Dendritic cell treated with granulocyte-macrophage colony-stimulating factor and Interleukin-4, amounts not matched to agents 40 ng/mL and 50 ng/mL, for 4 days (primary cell): ENCODE results near the gene FBLN1.
"Not testable (repeated sequence)": the region's sequence is repeated elsewhere in the genome, so short reads cannot be mapped to it uniquely, and the experiment has no call there.

Experiments
- H3K27ac Mint-ChIP-seq: one replicate; pipeline ENCODE4 v1.8.0; 2022; ENCODE audit warnings: mild to moderate bottlenecking, mixed read lengths
- H3K27me3 Mint-ChIP-seq: one replicate; pipeline ENCODE4 v1.8.0; 2022; ENCODE audit warnings: mild to moderate bottlenecking, mixed read lengths
- H3K36me3 Mint-ChIP-seq: one replicate; pipeline ENCODE4 v1.8.0; 2022; ENCODE audit warnings: low read depth, mixed read lengths
- H3K4me1 Mint-ChIP-seq: one replicate; pipeline ENCODE4 v1.8.0; 2022; ENCODE audit warnings: low read depth, mixed read lengths
- H3K4me3 Mint-ChIP-seq: one replicate; pipeline ENCODE4 v1.8.0; 2022; ENCODE audit warnings: mild to moderate bottlenecking, moderate library complexity, mixed read lengths
- H3K9me3 Mint-ChIP-seq: one replicate; pipeline ENCODE4 v1.8.0; 2022; ENCODE audit warnings: mixed read lengths
- intact Hi-C: fragments of 100-400 bp; cut with micrococcal nuclease; formaldehyde crosslinking; loops from one replicate; pipeline ENCODE4 v1.15.0; 2022

Gene FBLN1

GRCh38 chr22:45483918-45484499, 18.7 kb upstream of the FBLN1 start:
- H3K27me3 Mint-ChIP-seq, result peaks cover 15% of the 10 kb centered on the region
- H3K4me1 Mint-ChIP-seq, result no peaks in the 10 kb centered on the region
- no peak overlapping the region for H3K27ac Mint-ChIP-seq
- H3K9me3 Mint-ChIP-seq, result peaks cover 29% of the 10 kb centered on the region
- intact Hi-C loops, result no loop called here
- no peak overlapping the region for H3K4me3 Mint-ChIP-seq
- no peaks in the 10 kb centered on the region for H3K36me3 Mint-ChIP-seq

- no peaks in the 10 kb centered on the region for H3K36me3 Mint-ChIP-seq
- intact Hi-C loops, result no loop called here
- H3K27me3 Mint-ChIP-seq, result peaks cover 20% of the 10 kb centered on the region
- H3K9me3 Mint-ChIP-seq, result peaks cover 31% of the 10 kb centered on the region
- H3K4me1 Mint-ChIP-seq, result no peaks in the 10 kb centered on the region
- H3K27ac Mint-ChIP-seq, result no peak overlapping the region
- H3K4me3 Mint-ChIP-seq, result no peak overlapping the region
Measured at GRCh38 chr22:45484742-45485141, 17.9 kb upstream of the FBLN1 start.

DNA sequence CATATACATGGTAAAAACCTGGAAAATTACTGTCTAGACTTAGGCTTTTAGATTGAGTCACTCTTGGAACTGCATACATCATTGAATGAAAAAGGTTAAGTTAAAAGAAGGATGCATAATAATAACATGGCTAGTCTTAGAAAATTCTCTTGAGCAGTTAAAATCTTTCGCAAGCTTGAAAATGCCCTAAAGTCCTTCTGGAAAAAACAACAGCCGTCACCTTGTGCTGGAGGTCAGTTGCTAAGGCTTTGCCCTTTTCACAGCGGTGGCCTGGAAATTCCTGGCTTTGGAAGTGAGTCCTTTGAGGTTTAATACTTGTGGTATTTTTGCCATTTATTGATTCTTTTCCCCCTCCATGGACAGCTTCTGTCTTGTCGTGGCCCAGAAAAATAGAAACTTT, 17.4 kb upstream of the FBLN1 start:
- Mint-ChIP-seq H3K27me3 (peaks cover 23% of the 10 kb centered on the region), H3K4me1 (no peaks in the 10 kb centered on the region), H3K9me3 (peaks cover 28% of the 10 kb centered on the region), H3K27ac (no peak overlapping the region), H3K36me3 (no peaks in the 10 kb centered on the region), H3K4me3 (no peak overlapping the region)
- intact Hi-C loops, result no loop called here

DNA sequence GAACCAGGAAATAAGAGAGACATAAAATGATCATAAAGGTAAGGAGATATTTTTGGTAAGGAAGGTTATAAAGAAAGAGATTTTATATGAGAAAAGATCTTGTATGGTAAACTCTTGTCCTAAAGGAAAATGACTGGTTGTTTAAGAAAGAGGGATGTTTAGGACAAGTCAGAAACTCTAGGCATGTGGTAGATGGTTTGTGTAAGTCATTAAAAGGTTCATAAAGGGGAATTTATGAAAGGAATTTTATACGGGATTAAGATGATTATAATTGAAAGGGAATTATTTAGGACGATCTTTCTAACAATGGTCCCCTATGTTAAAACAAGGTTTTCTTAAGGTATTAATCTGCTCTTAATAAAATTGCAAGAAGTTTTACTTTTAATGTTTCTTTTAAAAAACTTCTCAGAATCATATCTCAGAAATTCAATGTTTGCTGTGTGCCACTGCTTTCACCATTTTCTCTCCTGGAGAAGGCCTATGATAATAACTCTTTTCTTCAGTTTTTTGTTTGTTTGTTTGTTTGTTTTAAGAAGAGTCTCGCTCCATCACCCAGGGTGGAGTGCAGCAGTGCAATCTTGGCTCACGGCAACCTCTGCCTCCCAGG, 13.8 kb upstream of the FBLN1 start:
- intact Hi-C loops, result no loop called here
- Mint-ChIP-seq H3K4me1 (no peaks in the 10 kb centered on the region), H3K27ac (no peak overlapping the region), H3K4me3 (no peak overlapping the region), H3K9me3 (peaks cover 18% of the 10 kb centered on the region), H3K27me3 (peaks cover 32% of the 10 kb centered on the region), H3K36me3 (no peaks in the 10 kb centered on the region)

- peaks cover 18% of the 10 kb centered on the region for H3K9me3 Mint-ChIP-seq
- intact Hi-C loops, result no loop called here
- H3K4me1 Mint-ChIP-seq, result no peaks in the 10 kb centered on the region
- no peak overlapping the region for H3K27ac Mint-ChIP-seq
- no peak overlapping the region for H3K4me3 Mint-ChIP-seq
- no peaks in the 10 kb centered on the region for H3K36me3 Mint-ChIP-seq
- H3K27me3 Mint-ChIP-seq, result peaks cover 36% of the 10 kb centered on the region
Measured at GRCh38 chr22:45490836-45491235, 11.8 kb upstream of the FBLN1 start.

DNA sequence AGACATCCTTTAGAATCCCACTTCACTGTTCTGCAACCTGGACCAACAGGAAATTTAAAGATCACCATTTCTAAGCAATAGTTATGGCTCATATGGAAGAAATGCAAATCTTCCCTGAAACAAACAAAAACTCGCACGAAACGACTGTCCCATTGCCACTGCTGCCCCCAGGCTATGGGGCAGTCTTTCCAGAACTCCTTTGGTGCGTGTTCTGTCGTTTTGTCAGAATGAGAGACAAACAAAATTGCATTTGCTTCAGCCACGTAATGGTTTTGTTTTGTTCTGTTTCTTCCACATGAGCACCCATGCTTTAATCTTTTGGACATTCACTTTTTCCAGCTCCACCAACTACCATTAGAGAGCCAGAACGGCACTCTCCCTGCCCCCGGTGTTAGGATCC, 10.8 kb upstream of the FBLN1 start:
- intact Hi-C loops, result no loop called here
- Mint-ChIP-seq H3K9me3 (peaks cover 14% of the 10 kb centered on the region), H3K27ac (no peak overlapping the region), H3K4me1 (no peaks in the 10 kb centered on the region), H3K36me3 (no peaks in the 10 kb centered on the region), H3K4me3 (no peak overlapping the region), H3K27me3 (peaks cover 40% of the 10 kb centered on the region)

DNA sequence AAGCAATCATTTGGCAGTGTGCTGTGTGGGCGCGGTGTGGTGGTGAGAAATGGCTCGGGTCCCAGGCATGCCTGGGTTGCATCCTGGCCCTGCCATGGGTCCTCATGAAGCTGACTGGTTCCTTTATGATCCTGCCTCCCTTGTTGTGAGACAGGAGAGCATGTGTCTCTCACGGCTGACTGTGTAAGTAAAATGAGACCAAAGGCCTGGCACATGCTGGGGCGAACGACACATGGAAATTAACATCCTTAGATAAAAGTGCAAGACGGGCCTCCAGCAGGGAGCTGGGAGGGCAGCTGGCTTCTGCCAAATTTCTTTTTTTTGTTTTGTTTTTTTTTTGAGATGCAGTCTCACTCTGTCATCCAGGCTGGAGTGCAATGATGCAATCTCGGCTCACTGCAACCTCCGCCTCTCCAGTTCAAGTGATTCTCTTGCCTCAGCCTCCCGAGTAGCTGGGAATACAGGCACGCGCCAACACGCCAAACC, 9.4 kb upstream of the FBLN1 start:
- Mint-ChIP-seq H3K9me3 (peaks cover 9% of the 10 kb centered on the region), H3K4me1 (no peaks in the 10 kb centered on the region), H3K36me3 (no peaks in the 10 kb centered on the region), H3K27ac (no peak overlapping the region), H3K4me3 (no peak overlapping the region), H3K27me3 (peaks cover 44% of the 10 kb centered on the region)
- intact Hi-C loops, result no loop called here

GRCh38 chr22:45494306-45494705, 8.4 kb upstream of the FBLN1 start:
- H3K9me3 Mint-ChIP-seq, H3K27ac Mint-ChIP-seq, H3K36me3 Mint-ChIP-seq, intact Hi-C loops, H3K4me3 Mint-ChIP-seq, H3K4me1 Mint-ChIP-seq: not testable (repeated sequence)
- H3K27me3 Mint-ChIP-seq, result peaks cover 41% of the 10 kb centered on the region

GRCh38 chr22:45495616-45496015, 7.1 kb upstream of the FBLN1 start:
- intact Hi-C loops, H3K9me3 Mint-ChIP-seq, H3K36me3 Mint-ChIP-seq, H3K4me3 Mint-ChIP-seq, H3K4me1 Mint-ChIP-seq, H3K27ac Mint-ChIP-seq: not testable (repeated sequence)
- H3K27me3 Mint-ChIP-seq, result peaks cover 42% of the 10 kb centered on the region

GRCh38 chr22:45496451-45496941, 6.2 kb upstream of the FBLN1 start:
- peaks cover 45% of the 10 kb centered on the region for H3K27me3 Mint-ChIP-seq

DNA sequence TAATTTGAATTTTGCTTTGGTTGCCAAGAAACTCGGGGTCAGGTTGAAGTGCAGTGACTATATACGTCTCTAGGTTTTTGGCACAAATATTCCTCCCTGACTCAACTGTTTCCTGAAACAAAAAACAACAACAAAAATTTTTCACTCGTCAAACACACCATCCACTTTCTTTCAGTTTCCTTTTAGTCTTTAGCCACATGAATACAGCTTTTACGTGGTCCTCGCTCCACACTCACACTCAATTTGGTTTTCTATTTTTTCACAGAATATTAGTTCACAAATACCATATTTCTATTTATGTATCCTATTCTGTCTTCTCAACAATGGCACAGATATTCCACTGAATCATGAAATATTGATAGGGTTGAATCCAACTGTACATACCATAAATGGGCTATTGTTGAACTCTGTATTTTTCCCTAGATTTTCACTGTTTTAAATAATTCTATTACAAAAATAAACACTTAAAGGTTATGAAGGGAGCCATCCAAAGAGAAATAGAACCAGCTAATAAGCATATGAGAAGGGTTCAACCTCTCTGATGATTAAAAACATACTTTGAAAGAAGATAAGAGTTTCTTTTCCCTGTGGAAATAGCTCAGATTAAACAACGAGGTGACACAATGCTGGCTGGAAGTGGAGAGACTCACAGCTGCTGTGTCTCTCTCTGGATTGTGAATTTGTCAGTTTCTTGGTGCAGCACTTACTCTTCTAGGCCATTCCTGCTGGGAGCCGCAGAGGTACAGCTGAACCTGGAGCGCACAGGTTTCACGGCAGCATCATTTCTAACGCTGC, 5.1 kb upstream of the FBLN1 start:
- no peaks in the 10 kb centered on the region for H3K9me3 Mint-ChIP-seq
- intact Hi-C loops, result no loop called here
- H3K4me3 Mint-ChIP-seq, result no peak overlapping the region
- H3K36me3 Mint-ChIP-seq, result no peaks in the 10 kb centered on the region
- no peak overlapping the region for H3K27ac Mint-ChIP-seq
- peaks cover 49% of the 10 kb centered on the region for H3K27me3 Mint-ChIP-seq
- H3K4me1 Mint-ChIP-seq, result peaks cover 5% of the 10 kb centered on the region

More at GRCh38 chr22:45496451-45496941, 6.2 kb upstream of the FBLN1 start:
- H3K4me1 Mint-ChIP-seq, result peaks cover 5% of the 10 kb centered on the region
- H3K27ac Mint-ChIP-seq, result no peak overlapping the region
- intact Hi-C loops, result no loop called here
- H3K9me3 Mint-ChIP-seq, result no peaks in the 10 kb centered on the region
- H3K4me3 Mint-ChIP-seq, result no peak overlapping the region
- no peaks in the 10 kb centered on the region for H3K36me3 Mint-ChIP-seq

GRCh38 chr22:45499746-45500145, 2.9 kb upstream of the FBLN1 start:
- Mint-ChIP-seq H3K9me3 (no peaks in the 10 kb centered on the region), H3K36me3 (no peaks in the 10 kb centered on the region), H3K27me3 (peaks cover 64% of the 10 kb centered on the region), H3K4me1 (peaks cover 13% of the 10 kb centered on the region), H3K27ac (no peak overlapping the region), H3K4me3 (no peak overlapping the region)
- intact Hi-C loops, result no loop called here

DNA sequence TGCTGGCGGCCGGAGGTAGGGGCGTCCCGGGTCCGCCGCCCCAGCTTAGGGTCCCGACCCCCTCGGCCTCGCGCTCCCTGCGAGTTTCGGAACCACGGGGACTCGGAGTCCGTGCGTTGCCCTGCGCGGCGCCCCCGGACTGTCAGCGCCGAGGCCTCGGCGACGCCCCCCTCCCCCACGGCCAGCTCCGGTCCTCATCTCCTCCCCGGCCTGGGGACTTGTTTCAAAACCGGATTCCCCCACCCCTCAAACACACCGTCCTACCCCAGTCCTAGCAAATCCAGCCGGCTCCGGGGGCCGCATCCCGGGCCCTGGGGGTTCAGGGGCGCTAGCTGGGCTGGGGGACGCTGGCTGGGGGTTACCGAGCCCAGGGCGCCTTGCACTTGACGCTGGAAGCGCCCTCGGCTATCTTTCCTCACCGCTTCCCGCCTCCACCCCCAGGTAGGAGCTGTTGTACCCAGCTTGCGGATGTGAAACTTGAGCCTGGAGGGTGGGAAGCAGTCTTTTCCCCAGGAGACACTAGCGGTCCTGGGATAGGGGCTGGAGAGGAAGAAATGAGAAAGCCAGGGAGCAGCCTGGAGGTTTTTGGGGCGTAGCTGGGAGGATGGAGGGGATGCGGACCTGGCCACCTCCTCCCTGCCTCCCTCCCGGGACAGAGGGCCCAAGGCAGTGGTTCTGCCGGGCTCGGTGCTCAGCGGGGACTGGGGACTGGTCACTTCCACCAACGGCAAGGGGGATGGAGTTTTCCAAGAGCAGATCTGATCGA, 550 bp downstream of the FBLN1 start:
- Mint-ChIP-seq H3K27ac (no peak overlapping the region), H3K27me3 (peaks cover 68% of the 10 kb centered on the region), H3K4me3 (no peak overlapping the region), H3K36me3 (no peaks in the 10 kb centered on the region), H3K4me1 (peaks cover 19% of the 10 kb centered on the region), H3K9me3 (no peaks in the 10 kb centered on the region)
- intact Hi-C loops, result no loop called here
